ENCODE measurements around the gene GDA. TPM values are rescaled to one million over a fixed set of nuclear protein-coding genes. Genes with fewer than 3 reads are reported as not detected.

Gene GDA
- 1 to 10 TPM in 1 of 2 donors, not detected in 1; 1.9 TPM for total RNA-seq

DNA sequence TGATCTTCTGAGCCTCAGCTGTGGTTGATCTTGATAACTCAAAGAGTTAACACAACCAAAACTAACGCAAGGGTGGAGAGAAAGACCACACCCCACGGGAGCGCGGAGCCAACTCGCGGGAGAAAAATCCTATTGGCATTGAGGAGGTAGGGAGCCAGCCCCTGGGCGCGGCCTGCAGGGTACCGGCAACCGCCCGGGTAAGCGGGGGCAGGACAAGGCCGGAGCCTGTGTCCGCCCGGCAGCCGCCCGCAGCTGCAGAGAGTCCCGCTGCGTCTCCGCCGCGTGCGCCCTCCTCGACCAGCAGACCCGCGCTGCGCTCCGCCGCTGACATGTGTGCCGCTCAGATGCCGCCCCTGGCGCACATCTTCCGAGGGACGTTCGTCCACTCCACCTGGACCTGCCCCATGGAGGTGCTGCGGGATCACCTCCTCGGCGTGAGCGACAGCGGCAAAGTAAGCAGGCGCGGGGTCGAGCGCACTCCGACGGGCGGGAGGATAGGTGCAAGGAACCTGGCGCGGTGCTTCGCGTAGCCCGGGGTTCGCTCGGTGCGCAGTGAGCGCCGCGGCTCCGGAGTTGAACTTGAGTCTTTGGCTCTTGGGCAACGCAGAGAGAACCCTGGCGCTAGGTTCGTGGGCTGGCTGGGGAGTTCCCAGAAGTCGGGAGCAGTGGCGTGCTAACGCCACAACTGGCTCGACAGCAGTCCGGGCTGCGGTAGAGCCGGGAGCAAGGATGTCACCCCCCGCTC is at the start of gene GDA:
Gene GDA, plus strand, starts transcription at position 210 of the 745 bp plus-strand sequence. Its CDS starts 120 bp downstream, at position 330.
- no peak for DNase-seq (ENCODE audit: low spot score)
- intact Hi-C loops (cut with DNase I): no loop called here
- Histone ChIP-seq H3K27ac (no peak within 1 kb of the TSS), H3K36me3 (no peaks in the 10 kb centered on the region), H3K4me1 (replicated peaks) (no peaks in the 10 kb centered on the region), H3K4me3 (peak within 1 kb of the TSS in 1 of 2 donors; percentile 3), H3K9me3 (no peaks in the 10 kb centered on the region), H3K27me3 (replicated peaks; ENCODE audit: insufficient read depth) (peaks cover 4% of the 10 kb centered on the region)
- no peak for TF ChIP-seq POLR2A (IDR thresholded peaks at IDR 0.05)
- TF ChIP-seq POLR2AphosphoS5 (IDR thresholded peaks at IDR 0.05): no peak
- TF ChIP-seq, protein P1, sequence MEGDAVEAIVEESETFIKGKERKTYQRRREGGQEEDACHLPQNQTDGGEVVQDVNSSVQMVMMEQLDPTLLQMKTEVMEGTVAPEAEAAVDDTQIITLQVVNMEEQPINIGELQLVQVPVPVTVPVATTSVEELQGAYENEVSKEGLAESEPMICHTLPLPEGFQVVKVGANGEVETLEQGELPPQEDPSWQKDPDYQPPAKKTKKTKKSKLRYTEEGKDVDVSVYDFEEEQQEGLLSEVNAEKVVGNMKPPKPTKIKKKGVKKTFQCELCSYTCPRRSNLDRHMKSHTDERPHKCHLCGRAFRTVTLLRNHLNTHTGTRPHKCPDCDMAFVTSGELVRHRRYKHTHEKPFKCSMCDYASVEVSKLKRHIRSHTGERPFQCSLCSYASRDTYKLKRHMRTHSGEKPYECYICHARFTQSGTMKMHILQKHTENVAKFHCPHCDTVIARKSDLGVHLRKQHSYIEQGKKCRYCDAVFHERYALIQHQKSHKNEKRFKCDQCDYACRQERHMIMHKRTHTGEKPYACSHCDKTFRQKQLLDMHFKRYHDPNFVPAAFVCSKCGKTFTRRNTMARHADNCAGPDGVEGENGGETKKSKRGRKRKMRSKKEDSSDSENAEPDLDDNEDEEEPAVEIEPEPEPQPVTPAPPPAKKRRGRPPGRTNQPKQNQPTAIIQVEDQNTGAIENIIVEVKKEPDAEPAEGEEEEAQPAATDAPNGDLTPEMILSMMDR (IDR thresholded peaks at IDR 0.05): no peak
- 3% methylated on average over 52 of the region's 70 CpGs for WGBS

DNA sequence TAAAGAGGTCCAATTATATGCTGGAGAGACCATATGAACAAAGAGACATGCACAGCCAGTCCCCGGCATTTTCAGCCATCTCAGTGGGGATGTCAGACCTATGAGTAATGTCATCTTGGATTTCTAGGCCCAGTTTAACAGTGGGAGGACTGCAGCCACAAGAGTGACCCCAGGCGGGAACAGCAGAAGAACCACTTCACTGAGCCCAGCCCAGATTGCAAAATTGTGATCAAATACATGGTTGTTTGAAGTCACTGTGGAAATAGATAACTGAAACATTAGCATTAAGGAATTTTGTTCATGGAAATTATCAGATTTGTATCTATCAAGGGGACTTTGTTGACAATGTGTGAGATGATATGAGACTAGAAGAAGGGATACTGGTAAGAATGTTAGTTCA is 46.7 kb upstream of the GDA start:
- Histone ChIP-seq H3K27me3 (replicated peaks; ENCODE audit: insufficient read depth) (no peaks in the 10 kb centered on the region), H3K4me1 (replicated peaks) (no peaks in the 10 kb centered on the region), H3K27ac (no peak overlapping the region), H3K36me3 (no peaks in the 10 kb centered on the region), H3K9me3 (no peaks in the 10 kb centered on the region), H3K4me3 (no peak overlapping the region)
- intact Hi-C loops (cut with DNase I): no loop called here
- WGBS: 86% methylated on average over 2 of the region's 2 CpGs
- DNase-seq (ENCODE audit: low spot score): no peak
- no peak for TF ChIP-seq POLR2AphosphoS5 (IDR thresholded peaks at IDR 0.05)
- no peak for TF ChIP-seq POLR2A (IDR thresholded peaks at IDR 0.05)
- TF ChIP-seq, protein P1 (IDR thresholded peaks at IDR 0.05): no peak

DNA sequence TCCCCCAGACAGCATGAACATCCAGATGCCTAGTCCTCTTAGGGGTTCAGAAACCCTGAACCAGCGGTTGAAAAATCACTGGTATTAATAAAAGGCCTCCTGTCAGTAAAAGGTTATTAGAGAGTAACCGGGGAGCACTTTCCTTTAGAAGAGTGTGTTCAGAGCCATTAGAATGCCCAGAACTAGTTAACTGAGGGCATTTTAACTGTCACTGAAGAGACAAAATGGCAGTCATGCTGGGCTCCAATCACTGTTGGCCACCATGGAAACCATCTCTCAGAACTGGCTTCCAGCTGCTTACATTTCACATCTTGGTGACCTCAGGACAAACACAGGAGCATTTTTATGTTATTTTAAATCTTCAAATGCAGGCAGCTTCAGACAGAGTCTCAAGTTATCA is 36.2 kb upstream of the GDA start:
- no peak for DNase-seq (ENCODE audit: low spot score)
- no peaks in the 10 kb centered on the region for H3K9me3 ChIP-seq
- intact Hi-C loops (cut with DNase I): no loop called here
- 89% methylated on average over 2 of the region's 2 CpGs for WGBS
- no peak for TF ChIP-seq POLR2AphosphoS5 (IDR thresholded peaks at IDR 0.05)
- TF ChIP-seq, protein P1 (IDR thresholded peaks at IDR 0.05): no peak
- no peak for TF ChIP-seq POLR2A (IDR thresholded peaks at IDR 0.05)
- H3K36me3 ChIP-seq: no peaks in the 10 kb centered on the region
- no peaks in the 10 kb centered on the region for H3K4me1 ChIP-seq (replicated peaks)
- H3K27ac ChIP-seq: no peak overlapping the region
- H3K4me3 ChIP-seq: no peak overlapping the region
- H3K27me3 ChIP-seq (replicated peaks; ENCODE audit: insufficient read depth): no peaks in the 10 kb centered on the region

DNA sequence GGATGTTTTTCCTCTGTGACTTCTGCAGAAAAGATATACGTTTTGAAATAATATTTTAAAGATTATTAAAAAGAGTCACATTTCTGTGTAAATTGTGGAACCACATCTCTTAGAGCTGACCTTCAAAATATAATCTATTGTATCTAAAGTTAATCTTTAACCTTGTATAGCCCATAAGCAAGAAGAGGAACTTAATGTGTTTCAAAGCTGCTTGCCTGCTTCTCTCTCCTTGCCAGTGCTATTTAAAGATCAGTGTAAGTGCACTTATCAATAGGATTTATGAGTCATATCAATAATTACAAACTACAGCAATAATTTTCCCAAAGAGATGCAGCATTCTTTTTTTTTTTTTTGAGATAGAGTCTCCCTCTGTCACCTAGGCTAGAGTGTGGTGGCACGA is 29.4 kb upstream of the GDA start:
- no peak for DNase-seq (ENCODE audit: low spot score)
- H3K4me3 ChIP-seq: no peak overlapping the region
- no peaks in the 10 kb centered on the region for H3K9me3 ChIP-seq
- H3K27me3 ChIP-seq (replicated peaks; ENCODE audit: insufficient read depth): no peaks in the 10 kb centered on the region
- intact Hi-C loops (cut with DNase I): no loop called here
- H3K4me1 ChIP-seq (replicated peaks): no peaks in the 10 kb centered on the region
- TF ChIP-seq POLR2A (IDR thresholded peaks at IDR 0.05): no peak
- TF ChIP-seq, protein P1 (IDR thresholded peaks at IDR 0.05): no peak
- TF ChIP-seq POLR2AphosphoS5 (IDR thresholded peaks at IDR 0.05): no peak
- WGBS: 62% methylated on average over 2 of the region's 2 CpGs
- no peak overlapping the region for H3K27ac ChIP-seq
- H3K36me3 ChIP-seq: no peaks in the 10 kb centered on the region

DNA sequence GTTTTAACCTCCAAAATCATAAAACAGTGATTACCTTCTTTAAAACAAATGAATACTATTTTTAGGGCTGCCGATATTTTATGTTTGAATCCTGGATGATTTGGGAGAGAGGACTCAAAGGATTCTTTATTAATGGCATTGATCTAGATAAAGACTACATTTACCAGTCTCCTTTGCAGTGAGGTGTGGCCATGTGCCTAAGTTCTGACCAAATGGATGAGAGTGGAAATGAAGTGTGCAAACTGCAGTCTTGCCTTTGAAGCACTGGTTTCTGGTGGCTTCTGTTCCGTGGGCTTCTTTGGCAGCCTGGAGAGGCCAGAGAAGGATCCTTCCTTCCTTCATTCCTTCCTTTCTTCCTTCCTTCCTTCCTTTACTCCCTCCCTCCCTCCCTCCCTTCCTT is 24.3 kb upstream of the GDA start:
- DNase-seq (ENCODE audit: low spot score): no peak
- H3K36me3 ChIP-seq: no peaks in the 10 kb centered on the region
- TF ChIP-seq POLR2A (IDR thresholded peaks at IDR 0.05): no peak
- TF ChIP-seq, protein P1 (IDR thresholded peaks at IDR 0.05): no peak
- no peak for TF ChIP-seq POLR2AphosphoS5 (IDR thresholded peaks at IDR 0.05)
- intact Hi-C loops (cut with DNase I): no loop called here
- WGBS: 75% methylated on average over 2 of the region's 2 CpGs
- no peaks in the 10 kb centered on the region for H3K9me3 ChIP-seq
- H3K27ac ChIP-seq: no peak overlapping the region
- no peaks in the 10 kb centered on the region for H3K4me1 ChIP-seq (replicated peaks)
- no peak overlapping the region for H3K4me3 ChIP-seq
- H3K27me3 ChIP-seq (replicated peaks; ENCODE audit: insufficient read depth): no peaks in the 10 kb centered on the region
